ENCODE data around the gene ERP27. TPM values are rescaled to one million over a fixed set of nuclear protein-coding genes. Genes with fewer than 3 reads are reported as not detected.

Gene ERP27
- polyA plus RNA-seq, 1 of the 3 experiments (the other 2 are of a cell fraction): 0.64 TPM

GRCh38 chr12:14988035-14988434 is 49.7 kb upstream of the ERP27 start:
- TF ChIP-seq GATA2 (CRISPR knock-in tag; IDR thresholded peaks at IDR 0.05) (no peak), FOXJ3 (CRISPR knock-in tag; IDR thresholded peaks at IDR 0.05) (no peak), TAF1 (IDR thresholded peaks at IDR 0.05; ENCODE audit: borderline replicate concordance, low read depth, low read length) (no peak), MEF2A (IDR thresholded peaks at IDR 0.05; ENCODE audit: borderline replicate concordance, low read depth) (no peak), YY1 (IDR thresholded peaks at IDR 0.05; ENCODE audit: low read depth) (no peak), NRF1 (IDR thresholded peaks at IDR 0.05; ENCODE audit: low read depth, low read length) (no peak), USF2 (IDR thresholded peaks at IDR 0.05; ENCODE audit: borderline replicate concordance, low read depth, low read length) (no peak), GABPA (IDR thresholded peaks at IDR 0.05; ENCODE audit: low read depth) (no peak)
- TF ChIP-seq, protein P1, sequence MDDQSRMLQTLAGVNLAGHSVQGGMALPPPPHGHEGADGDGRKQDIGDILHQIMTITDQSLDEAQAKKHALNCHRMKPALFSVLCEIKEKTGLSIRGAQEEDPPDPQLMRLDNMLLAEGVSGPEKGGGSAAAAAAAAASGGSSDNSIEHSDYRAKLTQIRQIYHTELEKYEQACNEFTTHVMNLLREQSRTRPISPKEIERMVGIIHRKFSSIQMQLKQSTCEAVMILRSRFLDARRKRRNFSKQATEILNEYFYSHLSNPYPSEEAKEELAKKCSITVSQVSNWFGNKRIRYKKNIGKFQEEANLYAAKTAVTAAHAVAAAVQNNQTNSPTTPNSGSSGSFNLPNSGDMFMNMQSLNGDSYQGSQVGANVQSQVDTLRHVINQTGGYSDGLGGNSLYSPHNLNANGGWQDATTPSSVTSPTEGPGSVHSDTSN (IDR thresholded peaks at IDR 0.05): no peak
- Histone ChIP-seq H4K20me1 (ENCODE audit: insufficient read depth) (no peaks in the 10 kb centered on the region), H3K4me3 (ENCODE audit: low read depth in 2 of 2, low read length in 1 of 2) (no peak overlapping the region), H3K4me2 (no peak overlapping the region), H3K27me3 (ENCODE audit: insufficient read depth) (no peaks in the 10 kb centered on the region), H3K9me3 (0 out of 2 replicates have a peak, but pooled peaks cover 6% of the 10 kb centered on the region), H3F3A (replicated peaks; ENCODE audit: insufficient read depth) (peaks cover 8% of the 10 kb centered on the region), H3K36me3 (replicated peaks in 1 of 2; ENCODE audit: control insufficient read depth in 1 of 2, insufficient read depth in 2 of 2, low read length in 1 of 2) (no peaks in the 10 kb centered on the region), H3K9me2 (no peaks in the 10 kb centered on the region), H2AFZ (ENCODE audit: low read depth) (no peak overlapping the region), H3K79me2 (ENCODE audit: insufficient read depth) (no peaks in the 10 kb centered on the region), H3K9ac (no peak overlapping the region), H3K27ac (ENCODE audit: low read depth in 2 of 2, low read length in 1 of 2) (no peak overlapping the region), H3K4me1 (ENCODE audit: control insufficient read depth in 1 of 2, insufficient read depth in 2 of 2, low read depth in 1 of 2, low read length in 1 of 2) (no peaks in the 10 kb centered on the region)
- CTCF ChIA-PET: no interaction called here
- no peak for DNase-seq
- POLR2A ChIA-PET: no interaction called here
- WGBS (ENCODE audit: low lambda C conversion rate): 61% methylated on average over 3 of the region's 3 CpGs

GRCh38 chr12:14986449-14986848 is 48.1 kb upstream of the ERP27 start:
- no peak overlapping the region for H2AFZ ChIP-seq (ENCODE audit: low read depth)
- no peak overlapping the region for H3K27ac ChIP-seq (ENCODE audit: low read depth in 2 of 2, low read length in 1 of 2)
- H3K9me3 ChIP-seq: 0 out of 2 replicates have a peak, but pooled peaks cover 6% of the 10 kb centered on the region
- 39% methylated on average over 4 of the region's 4 CpGs for WGBS (ENCODE audit: low lambda C conversion rate)
- ChIA-PET CTCF (interaction anchor here (2.4 kb wide), 1 partner anchor 9 kb away, joined by 9 read pairs; no protein-coding TSS in a partner anchor), POLR2A (no interaction called here)
- no peak overlapping the region for H3K9ac ChIP-seq
- DNase-seq: no peak
- no peaks in the 10 kb centered on the region for H3K27me3 ChIP-seq (ENCODE audit: insufficient read depth)
- H3K36me3 ChIP-seq (replicated peaks in 1 of 2; ENCODE audit: control insufficient read depth in 1 of 2, insufficient read depth in 2 of 2, low read length in 1 of 2): no peaks in the 10 kb centered on the region
- H3K4me1 ChIP-seq (ENCODE audit: control insufficient read depth in 1 of 2, insufficient read depth in 2 of 2, low read depth in 1 of 2, low read length in 1 of 2): no peaks in the 10 kb centered on the region
- H3K9me2 ChIP-seq: no peaks in the 10 kb centered on the region
- no peaks in the 10 kb centered on the region for H3K79me2 ChIP-seq (ENCODE audit: insufficient read depth)
- no peak for TF ChIP-seq IRF3 (IDR thresholded peaks at IDR 0.05; ENCODE audit: low read depth, low read length)
- TF ChIP-seq POLR2AphosphoS5 (IDR thresholded peaks at IDR 0.05; ENCODE audit: low read depth, low read length): no peak
- TF ChIP-seq CTCF (IDR thresholded peaks at IDR 0.05): peak; percentile 24; the same call in 1 of the 2 replicates
- no peak for TF ChIP-seq MEF2A (IDR thresholded peaks at IDR 0.05; ENCODE audit: borderline replicate concordance, low read depth)
- no peak for TF ChIP-seq EZH2phosphoT487 (IDR thresholded peaks at IDR 0.05; ENCODE audit: borderline replicate concordance, low read depth)
- TF ChIP-seq SMC3 (IDR thresholded peaks at IDR 0.05; ENCODE audit: low read depth, low read length): peak; percentile 20; the same call in 1 of the 2 replicates
- TF ChIP-seq FOXJ3 (CRISPR knock-in tag; IDR thresholded peaks at IDR 0.05): no peak
- no peak for TF ChIP-seq RCOR1 (IDR thresholded peaks at IDR 0.05; ENCODE audit: low read length)
- no peak overlapping the region for H3K4me2 ChIP-seq
- no peaks in the 10 kb centered on the region for H3F3A ChIP-seq (replicated peaks; ENCODE audit: insufficient read depth)
- H4K20me1 ChIP-seq (ENCODE audit: insufficient read depth): no peaks in the 10 kb centered on the region
- H3K4me3 ChIP-seq (ENCODE audit: low read depth in 2 of 2, low read length in 1 of 2): no peak overlapping the region
